ENCODE results near the gene ADGRG7.

Gene ADGRG7

DNA sequence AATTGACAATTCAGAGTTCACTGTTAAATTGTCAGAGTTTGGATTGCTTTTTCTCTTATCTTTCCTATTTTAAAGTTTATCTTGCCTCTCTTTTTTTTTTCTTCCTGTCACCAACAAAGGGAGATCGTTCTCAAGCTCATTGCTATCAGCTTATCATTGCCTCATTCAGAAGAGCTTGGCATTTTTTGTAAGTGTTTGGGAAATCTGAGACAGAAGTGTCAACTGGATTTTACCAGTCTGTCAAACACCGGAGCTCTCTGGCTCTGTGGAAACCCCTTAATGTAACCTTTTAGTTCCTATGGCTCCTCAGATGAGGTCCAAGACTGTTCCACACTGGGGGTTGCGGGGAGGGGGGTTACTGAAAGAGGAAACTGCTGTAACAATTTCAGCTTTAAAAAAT lies 89.3 kb downstream of the ADGRG7 start:
- DNase-seq (ENCODE audit: low read depth in 2 of 2), result no peak

DNA sequence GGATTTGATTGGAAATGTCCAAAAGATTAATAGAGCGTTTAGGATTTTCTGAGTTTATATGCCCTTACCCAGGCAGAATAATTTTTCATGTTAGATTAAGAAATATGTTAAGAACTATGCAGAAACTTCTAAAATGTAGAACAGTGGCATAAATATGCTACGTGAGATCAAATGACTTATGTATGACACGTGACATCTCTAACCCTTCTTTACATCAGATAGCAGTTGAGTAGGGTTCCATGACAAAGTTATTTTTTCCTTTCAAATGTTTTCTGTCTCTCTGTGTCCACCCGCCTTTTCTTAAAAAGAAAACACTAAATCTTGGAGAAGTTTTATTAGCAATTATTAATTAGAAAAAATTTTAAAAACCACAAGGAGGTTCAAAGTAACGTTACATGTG lies 91.3 kb downstream of the ADGRG7 start:
- no peak for DNase-seq (ENCODE audit: low read depth in 2 of 2)

DNA sequence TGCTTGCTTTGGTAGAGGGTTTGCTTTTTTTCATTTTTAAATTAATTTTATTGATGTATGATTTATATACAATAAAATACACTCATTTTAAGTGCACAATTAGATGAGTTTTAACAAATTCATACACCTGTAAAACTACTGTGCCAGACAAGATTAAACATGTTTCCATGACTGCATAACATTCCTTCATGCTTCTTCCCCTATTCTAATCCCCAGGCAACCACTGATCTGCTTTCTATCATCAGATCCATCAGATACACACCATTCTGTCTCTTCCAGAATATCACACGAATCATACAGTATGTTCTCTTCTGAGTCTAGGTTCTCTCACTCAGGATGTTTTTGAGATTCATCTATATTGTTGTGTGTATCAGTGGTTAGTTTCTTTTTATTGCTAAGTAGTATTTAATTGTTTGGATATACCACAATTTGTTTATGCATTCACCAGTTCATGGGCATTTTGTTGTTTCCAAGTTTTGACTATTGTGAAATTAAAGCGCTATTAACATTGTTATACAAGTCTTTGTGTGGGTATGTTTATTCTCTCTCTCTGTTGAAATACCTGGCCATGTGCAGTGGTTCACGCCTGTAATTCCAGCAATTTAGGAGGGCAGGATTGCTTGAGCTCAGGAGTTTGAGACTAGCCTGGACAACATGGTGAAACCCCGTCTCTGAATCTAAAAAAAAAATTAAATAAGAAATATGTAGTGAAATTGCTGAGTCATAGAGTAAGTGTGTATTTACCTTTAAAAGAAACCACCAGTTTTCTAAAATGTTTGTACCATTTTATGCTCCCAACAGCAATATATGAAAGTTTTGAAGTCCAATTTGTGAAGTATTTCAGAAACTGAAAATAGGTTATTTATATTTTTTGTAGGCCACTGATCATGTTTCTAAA lies 92.9 kb downstream of the ADGRG7 start:
- DNase-seq (ENCODE audit: low read depth in 2 of 2), result no peak

DNA sequence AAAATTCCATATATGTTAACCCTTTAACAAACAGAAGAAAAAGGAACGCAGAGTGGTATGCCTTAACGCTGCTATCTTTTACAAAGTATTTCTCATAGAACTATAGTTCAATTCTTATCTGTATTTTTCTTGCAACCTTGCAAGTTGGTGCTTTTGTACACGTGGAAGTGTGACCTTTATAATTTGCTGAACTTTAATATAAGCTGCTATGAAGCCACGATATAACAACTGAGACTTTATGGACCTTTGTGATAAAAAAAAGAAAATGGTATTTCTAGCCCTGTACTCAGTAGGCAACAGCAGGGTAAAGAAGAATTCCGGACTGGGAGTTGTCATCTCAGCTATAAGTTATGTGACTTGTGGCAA lies 93.6 kb downstream of the ADGRG7 start:
- no peak for DNase-seq (ENCODE audit: low read depth in 2 of 2)

DNA sequence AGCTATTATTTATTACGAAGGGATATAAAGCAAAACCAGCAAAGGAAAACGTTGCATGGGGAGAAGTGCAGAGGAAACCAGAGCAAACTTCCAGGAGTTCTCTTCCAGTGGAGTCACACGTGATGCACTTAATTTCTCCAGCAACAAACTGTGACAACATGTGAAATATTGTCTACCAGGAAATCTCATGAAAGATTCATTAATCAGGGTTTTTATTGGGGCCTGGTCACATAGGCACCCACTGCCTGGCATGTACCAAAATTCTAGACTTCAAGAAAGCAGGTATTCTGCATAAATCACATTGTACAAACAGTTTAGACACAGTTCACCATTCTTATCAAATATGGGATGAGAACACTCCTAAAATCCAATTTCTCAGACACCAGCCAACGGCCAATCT lies 94.5 kb downstream of the ADGRG7 start:
- no peak for DNase-seq (ENCODE audit: low read depth in 2 of 2)

DNA sequence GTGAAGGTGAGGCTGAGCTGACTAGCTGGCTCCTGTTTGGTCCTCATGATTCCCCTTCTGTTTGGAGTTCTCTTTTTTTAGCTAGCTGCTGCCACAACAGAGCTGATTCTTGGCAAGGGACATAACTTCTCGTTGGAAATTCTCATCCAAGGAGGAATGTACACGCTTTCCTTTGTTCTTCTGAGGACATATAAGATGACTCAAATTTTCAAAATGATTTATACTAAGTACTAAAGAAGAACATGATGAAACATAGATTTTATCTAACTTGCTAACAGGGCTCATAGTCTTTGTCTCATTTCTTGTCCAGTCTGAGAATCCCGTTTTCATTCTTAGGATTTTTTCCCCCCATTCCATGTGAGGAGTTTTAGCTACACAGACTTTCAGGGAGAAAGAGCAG lies 97.0 kb downstream of the ADGRG7 start:
- no peak for DNase-seq (ENCODE audit: low read depth in 2 of 2)

DNA sequence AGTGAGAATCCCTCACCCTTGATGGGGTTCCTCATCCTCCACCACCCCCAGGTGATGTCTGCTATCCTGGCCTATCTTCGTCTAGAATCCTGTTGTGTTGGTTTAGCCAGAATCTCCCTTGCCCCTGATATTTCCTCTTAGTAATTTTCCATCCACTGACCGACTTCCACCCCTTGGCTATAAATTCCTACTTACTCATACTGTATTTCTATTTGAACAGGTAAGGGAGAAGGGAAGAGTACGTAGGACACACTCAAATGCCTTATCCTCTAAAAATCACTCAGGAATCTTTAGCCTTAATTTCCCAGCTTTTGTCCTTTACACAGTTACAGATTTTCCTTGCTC lies 99.2 kb downstream of the ADGRG7 start:
- DNase-seq (ENCODE audit: low read depth in 2 of 2), result no peak

DNA sequence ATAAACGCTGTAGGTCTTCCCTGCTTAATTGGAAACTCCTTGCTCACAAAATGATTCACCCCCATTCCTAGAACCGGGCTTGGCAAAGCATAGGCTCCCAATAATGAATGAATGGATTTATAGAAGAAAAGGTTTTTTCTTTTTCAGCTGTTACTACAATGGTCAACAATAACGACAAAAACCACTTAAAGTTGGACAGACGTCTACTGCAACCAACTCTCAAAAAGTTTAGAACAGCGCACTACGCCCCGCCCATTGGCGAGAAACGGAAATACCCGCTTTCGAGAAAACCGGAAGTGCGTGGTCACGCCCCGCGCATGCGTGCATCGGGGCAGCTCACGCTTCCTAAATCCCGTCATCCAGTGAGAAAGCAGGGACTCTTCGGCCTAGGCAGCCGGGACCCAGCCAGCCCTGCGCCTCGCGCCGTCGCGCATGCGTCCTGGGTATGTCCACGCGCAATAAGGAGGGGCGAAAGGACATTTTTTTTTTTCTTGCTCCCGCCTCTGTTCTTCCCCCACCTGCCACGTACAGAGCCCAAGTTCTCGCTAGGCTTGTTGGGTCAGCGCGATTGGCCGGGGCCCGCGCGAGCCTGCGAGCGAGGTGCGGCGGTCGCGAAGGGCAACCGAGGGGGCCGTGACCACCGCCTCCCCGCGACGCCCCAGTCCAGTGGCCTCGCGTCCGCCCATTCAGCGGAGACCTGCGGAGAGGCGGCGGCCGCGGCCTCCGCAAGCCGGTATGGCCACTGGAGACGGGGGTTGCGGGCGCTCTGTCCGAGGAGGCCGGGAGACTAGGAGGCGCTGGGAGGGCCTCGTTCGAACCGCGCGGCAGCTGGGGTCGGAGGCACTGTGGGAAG lies 99.8 kb downstream of the ADGRG7 start, which contains the start of gene TFG:
TFG (plus strand) TSS at position 506 of the 853 bp plus-strand sequence. CDS start 4,192 bp downstream, outside the sequence.
- DNase-seq (ENCODE audit: low read depth in 2 of 2), result peak; percentile 93 to 94

DNA sequence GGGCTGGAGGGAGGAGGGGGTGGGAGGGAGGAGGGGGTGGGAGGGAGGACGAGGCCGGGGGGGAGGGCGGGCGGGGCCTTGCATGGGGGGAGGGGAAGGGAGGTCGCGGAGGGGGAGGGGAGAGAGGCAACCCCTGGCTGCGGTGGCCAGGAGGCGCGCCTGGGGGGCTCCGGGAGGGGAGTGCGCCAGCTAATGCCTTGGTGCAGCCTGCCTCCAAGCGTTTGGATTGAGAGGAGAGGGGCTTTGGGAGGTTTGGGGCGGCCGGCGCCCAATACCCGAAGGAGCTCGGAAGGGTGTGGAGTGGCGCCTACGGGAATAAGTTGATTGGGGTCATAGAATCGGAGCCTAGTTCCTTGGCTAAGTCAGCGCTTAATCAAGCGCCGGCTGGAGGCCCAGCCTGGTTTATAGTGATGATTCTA lies 100.5 kb downstream of the ADGRG7 start:
- DNase-seq (ENCODE audit: low read depth in 2 of 2), result peak in 1 of 2 donors; percentile 14

DNA sequence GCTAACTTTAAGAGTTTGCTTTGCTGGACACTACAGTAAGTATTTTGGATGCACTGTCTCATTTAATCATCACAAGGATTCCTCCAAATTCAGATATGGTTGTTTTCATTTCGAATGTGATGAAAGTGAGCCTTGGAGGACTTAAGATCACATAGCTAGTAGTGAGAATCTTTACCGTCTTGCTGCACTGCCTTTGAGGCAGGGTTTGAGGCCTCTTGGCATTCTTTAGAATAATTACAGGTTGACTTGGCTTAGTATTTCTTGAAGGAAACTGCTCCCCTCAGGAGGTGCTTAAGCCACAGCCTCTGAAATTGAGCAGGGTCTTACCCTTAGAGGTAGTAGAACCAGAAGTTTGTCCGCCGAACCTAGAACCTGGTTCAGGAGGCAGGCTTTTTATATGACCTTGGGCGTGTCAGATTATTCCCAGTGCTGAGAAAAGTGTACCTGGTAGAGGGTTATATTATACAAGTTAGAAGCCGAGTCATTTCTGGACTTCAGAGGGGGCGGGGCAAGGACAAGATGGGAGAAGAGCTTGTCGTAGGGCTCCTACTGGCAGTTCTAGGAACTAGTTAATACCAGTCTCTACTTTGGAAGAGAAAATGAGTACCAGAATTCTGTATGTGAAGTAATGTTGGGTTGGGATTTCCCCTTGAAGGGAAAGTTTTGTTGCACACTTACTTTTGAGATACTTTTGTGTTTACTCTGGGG lies 101.0 kb downstream of the ADGRG7 start:
- peak; percentile 67 to 79 for DNase-seq (ENCODE audit: low read depth in 2 of 2)

DNA sequence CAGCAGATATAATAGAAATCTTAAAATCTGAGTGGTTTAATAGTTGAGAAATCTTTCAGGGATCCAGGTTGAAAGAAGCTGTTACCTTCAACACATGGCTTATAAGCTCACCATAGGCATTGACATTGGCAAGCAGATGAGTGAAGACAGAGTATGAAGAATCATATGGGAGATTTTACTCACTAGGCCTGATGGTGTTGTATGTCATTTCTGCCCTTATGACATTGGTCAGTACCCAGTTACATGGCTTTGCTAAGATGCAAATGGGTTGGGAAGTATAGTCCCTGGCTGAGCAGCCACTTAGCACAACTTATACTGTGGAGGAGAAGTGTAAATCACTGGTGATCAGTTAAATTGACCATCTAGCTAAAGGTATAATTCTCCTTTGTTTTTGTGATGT lies 105.8 kb downstream of the ADGRG7 start:
- DNase-seq (ENCODE audit: low read depth in 2 of 2), result no peak

DNA sequence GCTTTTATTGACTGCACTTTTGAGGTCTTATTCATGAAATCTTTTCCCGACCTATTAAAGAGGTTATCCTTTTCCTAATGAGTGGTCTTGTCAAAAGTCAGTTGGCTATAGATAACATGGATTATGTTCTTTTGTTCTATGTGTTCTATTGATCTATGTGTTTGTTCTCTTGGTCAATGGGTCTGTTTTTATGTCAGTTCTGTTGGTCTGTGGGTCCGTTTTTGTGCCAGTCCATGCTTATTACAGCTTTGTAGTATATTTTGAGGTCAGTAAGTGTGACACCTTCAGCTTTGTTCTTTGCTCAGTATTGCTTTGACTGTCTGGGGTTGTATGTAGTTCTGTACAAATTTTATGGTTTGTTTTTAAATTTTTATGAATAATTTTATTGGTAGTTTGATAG lies 107.7 kb downstream of the ADGRG7 start:
- DNase-seq (ENCODE audit: low read depth in 2 of 2), result no peak

DNA sequence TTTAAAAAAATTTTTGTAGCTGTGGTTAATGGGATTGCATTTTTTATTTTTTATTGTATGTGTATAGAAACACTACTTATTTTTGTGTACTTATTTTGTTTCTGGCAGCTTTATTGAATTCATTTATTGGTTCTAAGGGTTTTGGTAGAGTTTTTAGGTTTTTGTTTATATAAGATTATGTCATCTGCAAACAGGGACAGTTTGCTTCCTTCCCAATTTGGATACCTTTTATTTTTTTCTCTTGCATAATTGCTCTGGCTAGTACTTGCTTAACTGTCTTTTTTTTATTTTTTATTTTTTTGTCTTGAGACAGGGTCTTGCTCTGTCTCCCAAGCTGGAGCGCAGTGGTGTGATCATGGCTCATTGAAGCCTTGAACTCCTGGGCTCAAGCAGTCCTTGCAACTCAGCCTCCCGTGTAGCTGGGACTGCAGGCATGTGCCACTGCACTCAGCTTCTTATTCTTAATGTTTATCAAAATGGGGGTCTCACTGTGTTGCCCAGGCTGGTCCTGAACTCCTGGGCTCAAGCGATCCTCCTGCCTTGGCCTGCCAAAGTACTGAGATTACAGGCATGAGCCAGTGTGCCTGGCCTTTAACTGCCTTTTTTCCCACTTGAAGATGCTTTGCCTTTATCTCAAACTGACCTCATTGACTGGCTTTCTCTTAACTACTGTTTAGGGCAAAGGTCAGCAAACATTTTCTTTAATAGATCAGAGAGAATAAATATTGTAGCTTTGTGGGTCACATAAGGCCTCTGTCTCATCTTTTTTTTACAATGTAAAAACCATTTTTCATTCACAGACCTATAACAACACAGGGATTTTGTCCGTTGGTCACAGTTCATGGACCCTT lies 108.5 kb downstream of the ADGRG7 start:
- DNase-seq (ENCODE audit: low read depth in 2 of 2), result no peak

DNA sequence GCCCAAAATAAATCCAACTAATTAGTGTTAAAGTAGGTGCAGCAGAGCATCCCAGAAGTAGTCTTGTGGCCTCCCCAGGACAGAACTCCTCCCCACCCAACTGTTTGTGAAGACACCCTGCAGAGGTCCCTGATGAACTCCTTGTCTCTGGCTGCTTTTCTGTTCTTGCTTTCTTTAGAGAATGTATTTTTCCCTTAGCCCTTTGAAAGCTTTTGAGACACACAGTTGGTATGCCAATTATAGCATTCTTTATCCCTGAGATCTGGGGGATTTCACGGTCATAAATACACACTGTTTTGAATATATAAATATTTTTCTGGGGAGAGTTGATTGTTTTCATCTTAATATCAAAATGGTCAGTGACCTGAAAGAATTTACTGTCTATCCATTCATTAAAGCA lies 109.7 kb downstream of the ADGRG7 start:
- no peak for DNase-seq (ENCODE audit: low read depth in 2 of 2)

DNA sequence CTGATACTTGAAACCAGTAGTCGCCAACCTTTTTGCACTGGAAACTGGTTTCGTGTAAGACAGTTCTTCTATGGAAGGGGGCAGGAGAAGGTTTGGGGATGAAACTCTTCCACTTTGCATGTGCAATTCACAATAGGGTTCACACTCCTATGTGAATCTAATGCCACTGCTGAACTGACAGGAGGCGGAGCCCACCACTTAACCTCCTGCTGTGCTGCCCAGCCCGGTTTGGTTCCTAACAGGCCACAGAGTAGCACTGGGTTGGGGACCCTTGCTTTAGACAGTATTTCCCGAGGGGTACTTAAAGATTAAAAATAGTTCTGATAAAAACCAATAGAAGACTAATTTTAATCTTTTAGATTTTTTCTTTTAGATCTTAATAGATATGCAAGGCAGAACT lies 111.0 kb downstream of the ADGRG7 start:
- DNase-seq (ENCODE audit: low read depth in 2 of 2), result no peak

DNA sequence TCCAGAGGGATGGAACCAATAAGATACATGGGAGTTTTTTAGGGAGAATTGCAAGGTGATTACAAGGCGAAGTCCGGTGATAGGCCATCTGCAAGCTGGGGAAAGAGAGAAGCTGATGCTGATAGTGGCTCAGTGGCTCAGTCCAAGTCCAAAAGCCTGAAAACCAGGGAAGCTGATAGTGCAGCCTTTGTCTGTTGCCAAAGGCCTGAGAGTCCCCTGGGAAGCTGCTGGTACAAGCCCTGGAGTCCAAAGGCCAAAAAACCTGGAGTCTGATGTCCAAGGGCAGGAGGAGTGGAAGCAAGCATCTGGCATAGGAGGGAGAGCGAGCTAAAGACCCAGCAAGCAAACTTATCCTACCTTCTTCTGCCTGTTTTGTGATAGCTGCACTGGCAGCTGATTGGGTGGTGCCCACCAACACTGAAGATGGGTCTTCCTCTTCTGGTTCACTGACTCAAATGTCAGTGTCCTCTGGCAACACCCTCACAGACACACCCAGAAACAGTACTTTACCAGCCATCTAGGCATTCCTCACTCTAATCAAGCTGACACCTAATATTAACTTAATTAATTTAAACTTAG lies 116.6 kb downstream of the ADGRG7 start:
- no peak for DNase-seq (ENCODE audit: low read depth in 2 of 2)

DNA sequence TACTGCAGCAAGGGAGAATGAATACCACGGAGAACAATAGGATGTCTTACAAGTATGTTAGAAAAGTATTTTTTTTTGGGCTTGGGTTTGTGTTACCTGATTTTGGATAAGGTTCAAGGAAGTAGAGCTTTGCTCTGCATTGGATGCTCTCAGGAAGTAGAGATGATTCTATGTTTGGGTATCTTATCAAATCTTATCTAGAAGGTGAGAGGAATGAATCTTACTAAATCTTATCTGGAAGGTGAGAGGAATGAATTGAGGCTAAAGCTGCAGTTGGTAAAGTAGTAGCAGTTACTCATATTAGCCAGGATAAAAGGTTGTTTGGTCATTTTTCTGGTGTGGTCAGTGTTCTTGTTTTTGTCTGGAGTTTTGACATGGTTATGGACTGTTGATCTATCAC lies 117.3 kb downstream of the ADGRG7 start:
- DNase-seq (ENCODE audit: low read depth in 2 of 2), result no peak

DNA sequence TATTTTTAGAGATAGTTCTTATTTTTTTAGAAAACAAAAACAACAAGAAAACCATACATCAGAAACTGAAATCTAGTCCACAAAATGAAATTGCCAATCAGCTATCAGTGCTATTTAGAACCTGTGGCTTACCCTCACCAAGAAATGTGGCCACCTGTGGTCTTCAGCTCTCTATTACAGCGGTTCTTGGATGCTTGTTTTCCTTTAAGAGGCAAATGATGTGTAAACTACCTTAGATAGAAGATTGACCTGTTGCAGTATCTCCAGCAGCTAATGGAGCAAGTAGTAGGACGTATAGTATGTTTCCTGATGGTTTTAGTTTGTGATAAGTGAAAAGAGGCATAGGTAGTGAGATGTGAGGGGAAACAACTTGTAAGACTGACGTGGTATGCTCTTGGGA lies 121.1 kb downstream of the ADGRG7 start:
- DNase-seq (ENCODE audit: low read depth in 2 of 2), result no peak

DNA sequence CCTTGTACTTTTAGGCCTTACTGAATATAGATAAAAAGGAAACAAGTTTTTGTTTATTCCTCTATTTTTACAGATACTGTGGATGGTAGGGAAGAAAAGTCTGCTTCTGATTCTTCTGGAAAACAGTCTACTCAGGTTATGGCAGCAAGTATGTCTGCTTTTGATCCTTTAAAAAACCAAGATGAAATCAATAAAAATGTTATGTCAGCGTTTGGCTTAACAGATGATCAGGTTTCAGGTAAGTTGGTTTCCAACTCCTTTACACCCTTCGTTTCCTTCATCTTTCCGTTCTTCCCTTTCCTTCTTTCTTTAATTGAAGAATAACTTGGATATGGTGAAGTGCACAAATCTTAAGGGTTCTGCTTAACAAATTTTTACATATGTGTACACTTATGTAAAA lies 123.0 kb downstream of the ADGRG7 start:
- DNase-seq (ENCODE audit: low read depth in 2 of 2), result no peak

DNA sequence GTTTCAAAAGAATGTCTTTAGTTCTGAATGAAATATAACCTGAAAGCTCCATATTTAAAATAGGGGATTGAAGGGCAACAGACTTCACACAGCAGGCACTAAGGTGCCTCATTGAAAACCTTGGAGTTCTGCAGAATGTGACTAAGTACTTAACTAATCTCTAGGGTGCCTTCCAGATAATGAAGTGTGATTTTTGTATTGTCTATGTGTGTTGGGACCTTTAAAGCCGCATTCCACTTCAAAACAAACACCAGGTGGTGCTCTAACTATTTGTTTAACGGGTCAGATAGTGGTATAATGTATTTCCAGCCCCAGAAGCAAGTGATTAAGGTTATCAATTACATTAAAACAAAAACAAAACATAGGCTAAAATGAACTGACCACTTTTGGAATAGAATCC lies 127.9 kb downstream of the ADGRG7 start:
- no peak for DNase-seq (ENCODE audit: low read depth in 2 of 2)

DNA sequence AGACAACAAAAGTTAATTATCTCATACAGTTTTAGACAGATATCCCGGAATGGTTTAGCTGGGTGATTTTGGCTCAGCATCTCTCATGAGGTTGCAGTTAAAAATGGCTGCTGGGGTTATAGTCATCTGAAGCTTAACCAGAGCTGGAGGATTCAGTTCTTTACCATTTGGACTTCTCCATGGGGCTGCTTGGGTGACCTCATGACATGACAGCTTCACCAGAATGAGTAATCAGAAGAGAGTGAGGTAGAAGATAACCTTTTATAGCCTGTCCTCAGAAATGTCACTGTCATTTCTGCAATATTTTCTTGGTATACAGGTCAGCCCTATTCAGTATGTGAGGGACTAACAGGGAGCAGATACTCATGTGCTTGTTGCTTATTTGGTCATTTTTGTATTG lies 130.8 kb downstream of the ADGRG7 start:
- no peak for DNase-seq (ENCODE audit: low read depth in 2 of 2)

Data from stimulated activated CD4-positive, alpha-beta T cell treated with anti-CD3 and anti-CD28 coated beads, Interleukin-15, amount 100 ng/mL, for 48 hours (primary cell).